ENCODE measurements around the gene KMT5B. TPM values are rescaled to one million over a fixed set of nuclear protein-coding genes. Genes with fewer than 3 reads are reported as not detected.

KMT5B gene
- total RNA-seq, result 10 to 100 TPM; 35.1 to 56.6 (median 48.5) TPM
- total RNA-seq (2013), result 50.2 TPM
- total RNA-seq, result 39.7 to 107 (median 64.1) reads per million in 29 experiments

- ATAC-seq (replicated peaks in 1 of 4), result peak; percentile 11 to 24 (median 15)
- CTCF ChIA-PET, result no interaction called here
These were observed at the start of gene KMT5B for GRCh38 chr11:68213135-68213515. Gene KMT5B (minus strand): TSS chr11:68213296. CDS start chr11:68190076, 23,220 bp downstream.

DNA sequence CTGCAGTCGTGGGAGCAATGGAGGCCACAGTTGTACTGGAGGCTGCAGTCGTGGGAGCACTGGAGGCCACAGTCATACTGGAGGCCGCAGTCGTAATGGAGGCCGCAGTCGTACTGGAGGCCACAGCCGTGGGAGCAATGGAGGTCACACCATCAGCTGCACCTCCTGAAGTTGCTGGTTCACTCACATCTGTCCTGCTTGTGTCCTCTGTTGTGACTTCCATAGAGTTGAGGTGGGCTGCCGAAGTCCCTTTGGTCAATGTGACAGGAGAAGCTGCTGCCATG, 49.4 kb upstream of the KMT5B start:
- H3K36me3 ChIP-seq (ENCODE audit: control insufficient read depth in 2 of 2, extremely low read depth in 1 of 2, insufficient read depth in 1 of 2, low read length in 1 of 2), result peaks cover 16 to 55% of the 10 kb centered on the region in 2 donors
- Mint-ChIP-seq H3K4me3 (no peak overlapping the region), H3K4me1 (peaks cover 3 to 6% (median 5%) of the 10 kb centered on the region in 3 donors), H3K27ac (no peak overlapping the region), H3K9me3 (no peaks in the 10 kb centered on the region), H3K36me3 (peaks cover 38% of the 10 kb centered on the region), H3K27me3 (no peaks in the 10 kb centered on the region)
- CTCF ChIA-PET, result no interaction called here
- no peak overlapping the region for H3K27ac ChIP-seq (ENCODE audit: low read length)
- POLR2A ChIA-PET, result no interaction called here
- no peaks in the 10 kb centered on the region for H3K9me3 ChIP-seq
- WGBS (ENCODE audit: insufficient coverage), result 98% methylated on average over 7 of the region's 8 CpGs
- peaks cover 0 to 4% of the 10 kb centered on the region in 2 experiments for H3K4me1 ChIP-seq (ENCODE audit: control insufficient read depth in 1 of 2, extremely low read depth in 1 of 2, insufficient read depth in 2 of 2, low read length in 2 of 2)
- ATAC-seq (replicated peaks in 1 of 4), result no peak
- peaks cover 0 to 4% of the 10 kb centered on the region in 2 experiments for H3K27me3 ChIP-seq (replicated peaks in 1 of 2; ENCODE audit: control insufficient read depth in 2 of 2, extremely low read depth in 1 of 2, insufficient read depth in 2 of 2, low read length in 1 of 2)
- no peak for DNase-seq
- H3K4me3 ChIP-seq (ENCODE audit: control insufficient read depth in 1 of 2, extremely low read depth in 1 of 2, low read length in 1 of 2), result no peak overlapping the region

More at GRCh38 chr11:68213135-68213515, at the start of gene KMT5B:
- DNase-seq, result peak in 19 of 35 experiments; percentile 24 to 81 (median 36)
- H3K4me3 Mint-ChIP-seq, result peak within 1 kb of the TSS; percentile 88 to 93 (median 88)
- peak within 1 kb of the TSS; percentile 92 to 93 for H3K27ac Mint-ChIP-seq
- H3K4me1 Mint-ChIP-seq, result peaks cover 50 to 57% (median 53%) of the 10 kb centered on the region in 3 donors
- Histone ChIP-seq H3K4me3 (ENCODE audit: control insufficient read depth in 1 of 2, extremely low read depth in 1 of 2, low read length in 1 of 2) (peak within 1 kb of the TSS; percentile 75 to 85), H3K4me1 (ENCODE audit: control insufficient read depth in 1 of 2, extremely low read depth in 1 of 2, insufficient read depth in 2 of 2, low read length in 2 of 2) (peaks cover 23 to 43% of the 10 kb centered on the region in 2 experiments), H3K36me3 (ENCODE audit: control insufficient read depth in 2 of 2, extremely low read depth in 1 of 2, insufficient read depth in 1 of 2, low read length in 1 of 2) (no peaks in the 10 kb centered on the region), H3K27me3 (replicated peaks in 1 of 2; ENCODE audit: control insufficient read depth in 2 of 2, extremely low read depth in 1 of 2, insufficient read depth in 2 of 2, low read length in 1 of 2) (peaks cover 0 to 22% of the 10 kb centered on the region in 2 experiments), H3K9me3 (no peaks in the 10 kb centered on the region), H3K27ac (ENCODE audit: low read length) (peak within 1 kb of the TSS; percentile 61)
- H3K36me3 Mint-ChIP-seq, result no peaks in the 10 kb centered on the region
- WGBS (ENCODE audit: insufficient coverage), result under 1% methylated on average over 56 of the region's 60 CpGs
- no peaks in the 10 kb centered on the region for H3K9me3 Mint-ChIP-seq
- peaks cover 3 to 8% of the 10 kb centered on the region in 2 donors for H3K27me3 Mint-ChIP-seq
- POLR2A ChIA-PET, result no interaction called here

GRCh38 chr11:68261749-68262543, 48.9 kb upstream of the KMT5B start:
- H3K4me3 Mint-ChIP-seq, result no peak overlapping the region
- DNase-seq (no peak), ATAC-seq (replicated peaks in 1 of 4) (no peak)
- no peaks in the 10 kb centered on the region for H3K9me3 ChIP-seq
- peaks cover 16 to 50% of the 10 kb centered on the region in 2 donors for H3K36me3 ChIP-seq (ENCODE audit: control insufficient read depth in 2 of 2, extremely low read depth in 1 of 2, insufficient read depth in 1 of 2, low read length in 1 of 2)
- POLR2A ChIA-PET, result no interaction called here
- CTCF ChIA-PET, result no interaction called here
- peaks cover 0 to 9% of the 10 kb centered on the region in 2 experiments for H3K4me1 ChIP-seq (ENCODE audit: control insufficient read depth in 1 of 2, extremely low read depth in 1 of 2, insufficient read depth in 2 of 2, low read length in 2 of 2)
- H3K4me3 ChIP-seq (ENCODE audit: control insufficient read depth in 1 of 2, extremely low read depth in 1 of 2, low read length in 1 of 2), result no peak overlapping the region
- WGBS (ENCODE audit: insufficient coverage), result 96% methylated on average over 24 of the region's 24 CpGs
- no peak overlapping the region for H3K27ac Mint-ChIP-seq
- peaks cover 32% of the 10 kb centered on the region for H3K36me3 Mint-ChIP-seq
- no peaks in the 10 kb centered on the region for H3K27me3 Mint-ChIP-seq
- peaks cover 5 to 7% (median 5%) of the 10 kb centered on the region in 3 donors for H3K4me1 Mint-ChIP-seq
- H3K27me3 ChIP-seq (replicated peaks in 1 of 2; ENCODE audit: control insufficient read depth in 2 of 2, extremely low read depth in 1 of 2, insufficient read depth in 2 of 2, low read length in 1 of 2), result peaks cover 0 to 9% of the 10 kb centered on the region in 2 experiments
- H3K27ac ChIP-seq (ENCODE audit: low read length), result no peak overlapping the region
- no peaks in the 10 kb centered on the region for H3K9me3 Mint-ChIP-seq

- WGBS (ENCODE audit: insufficient coverage), result 89% methylated on average over 10 of the region's 15 CpGs
- Histone ChIP-seq H3K27me3 (replicated peaks in 1 of 2; ENCODE audit: control insufficient read depth in 2 of 2, extremely low read depth in 1 of 2, insufficient read depth in 2 of 2, low read length in 1 of 2) (peaks cover 0 to 18% of the 10 kb centered on the region in 2 experiments), H3K4me1 (ENCODE audit: control insufficient read depth in 1 of 2, extremely low read depth in 1 of 2, insufficient read depth in 2 of 2, low read length in 2 of 2) (peaks cover 0 to 9% of the 10 kb centered on the region in 2 experiments), H3K36me3 (ENCODE audit: control insufficient read depth in 2 of 2, extremely low read depth in 1 of 2, insufficient read depth in 1 of 2, low read length in 1 of 2) (peaks cover 16 to 41% of the 10 kb centered on the region in 2 donors), H3K9me3 (no peaks in the 10 kb centered on the region), H3K27ac (ENCODE audit: low read length) (no peak overlapping the region), H3K4me3 (ENCODE audit: control insufficient read depth in 1 of 2, extremely low read depth in 1 of 2, low read length in 1 of 2) (no peak overlapping the region)
- peaks cover 5% of the 10 kb centered on the region in 3 donors for H3K4me1 Mint-ChIP-seq
- no peak for DNase-seq
- no peak for ATAC-seq (replicated peaks in 1 of 4)
- POLR2A ChIA-PET, result no interaction called here
- H3K4me3 Mint-ChIP-seq, result no peak overlapping the region
- peaks cover 28% of the 10 kb centered on the region for H3K36me3 Mint-ChIP-seq
- H3K27ac Mint-ChIP-seq, result no peak overlapping the region
- CTCF ChIA-PET, result no interaction called here
- H3K9me3 Mint-ChIP-seq, result no peaks in the 10 kb centered on the region
- peaks cover 0 to 4% of the 10 kb centered on the region in 2 donors for H3K27me3 Mint-ChIP-seq
These were observed 47.9 kb upstream of the KMT5B start for GRCh38 chr11:68261006-68261405.

- Histone ChIP-seq H3K9me3 (no peaks in the 10 kb centered on the region), H3K36me3 (ENCODE audit: control insufficient read depth in 2 of 2, extremely low read depth in 1 of 2, insufficient read depth in 1 of 2, low read length in 1 of 2) (peaks cover 16 to 36% of the 10 kb centered on the region in 2 donors), H3K27me3 (replicated peaks in 1 of 2; ENCODE audit: control insufficient read depth in 2 of 2, extremely low read depth in 1 of 2, insufficient read depth in 2 of 2, low read length in 1 of 2) (peaks cover 0 to 20% of the 10 kb centered on the region in 2 experiments), H3K4me3 (ENCODE audit: control insufficient read depth in 1 of 2, extremely low read depth in 1 of 2, low read length in 1 of 2) (no peak overlapping the region), H3K4me1 (ENCODE audit: control insufficient read depth in 1 of 2, extremely low read depth in 1 of 2, insufficient read depth in 2 of 2, low read length in 2 of 2) (peaks cover 0 to 9% of the 10 kb centered on the region in 2 experiments), H3K27ac (ENCODE audit: low read length) (no peak overlapping the region)
- Mint-ChIP-seq H3K4me3 (no peak overlapping the region), H3K27ac (no peak overlapping the region), H3K4me1 (peaks cover 5% of the 10 kb centered on the region in 3 donors), H3K27me3 (peaks cover 0 to 4% of the 10 kb centered on the region in 2 donors), H3K36me3 (peaks cover 28% of the 10 kb centered on the region), H3K9me3 (no peaks in the 10 kb centered on the region)
- no peak for ATAC-seq (replicated peaks in 1 of 4)
- WGBS (ENCODE audit: insufficient coverage), result 100% methylated on average over 6 of the region's 6 CpGs
- ChIA-PET CTCF (interaction anchor here in 1 of 2 donors (3.9 kb wide), 1 partner anchor 37 kb away, joined by 33 read pairs; no protein-coding TSS in a partner anchor), POLR2A (no interaction called here)
- no peak for DNase-seq
These were observed 47.4 kb upstream of the KMT5B start for GRCh38 chr11:68260484-68260883.

DNA sequence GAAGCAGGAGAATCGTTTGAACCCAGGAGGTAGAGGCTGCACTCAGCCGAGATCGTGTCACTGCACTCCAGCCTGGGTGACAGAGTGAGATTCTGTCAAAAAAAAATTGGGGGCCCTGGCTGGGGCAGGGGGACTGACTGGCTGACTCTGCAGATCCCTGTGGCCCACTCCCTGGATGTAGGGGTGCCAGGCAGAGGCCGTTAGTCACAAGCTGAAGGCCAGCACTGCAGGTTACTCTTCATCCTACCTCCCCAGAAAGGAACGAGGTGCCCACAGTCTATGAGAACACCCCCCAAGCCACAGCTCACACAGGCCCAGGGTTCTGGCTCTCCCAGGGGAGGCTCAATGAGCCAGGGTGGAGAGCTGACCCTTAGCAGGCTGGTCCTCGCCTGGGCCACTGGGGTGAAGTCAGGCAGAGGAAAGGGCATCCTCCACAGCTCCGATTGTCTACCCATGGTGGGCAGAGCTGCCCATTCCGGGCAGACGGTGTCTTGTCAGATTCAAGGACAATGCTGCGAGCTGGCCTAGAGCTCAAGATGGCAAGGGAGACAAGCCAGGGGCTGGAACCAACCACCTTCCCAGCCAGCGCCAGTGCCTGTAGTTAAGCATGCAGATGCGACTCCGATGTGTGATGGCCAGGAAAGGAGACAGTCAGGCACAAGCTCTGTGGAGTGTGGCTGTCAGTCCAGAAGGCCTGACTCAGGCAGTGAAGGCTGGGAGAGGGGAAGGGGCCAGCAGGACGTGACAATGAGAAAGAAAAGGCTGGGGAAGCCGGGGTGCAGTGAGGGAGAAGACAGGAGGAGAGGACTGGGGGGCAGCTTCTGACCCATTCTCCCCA, 46.2 kb upstream of the KMT5B start:
- DNase-seq, result no peak
- ATAC-seq (replicated peaks in 1 of 4), result no peak
- Histone ChIP-seq H3K27ac (ENCODE audit: low read length) (no peak overlapping the region), H3K9me3 (no peaks in the 10 kb centered on the region), H3K27me3 (replicated peaks in 1 of 2; ENCODE audit: control insufficient read depth in 2 of 2, extremely low read depth in 1 of 2, insufficient read depth in 2 of 2, low read length in 1 of 2) (peaks cover 0 to 23% of the 10 kb centered on the region in 2 experiments), H3K4me1 (ENCODE audit: control insufficient read depth in 1 of 2, extremely low read depth in 1 of 2, insufficient read depth in 2 of 2, low read length in 2 of 2) (peaks cover 0 to 9% of the 10 kb centered on the region in 2 experiments), H3K4me3 (ENCODE audit: control insufficient read depth in 1 of 2, extremely low read depth in 1 of 2, low read length in 1 of 2) (no peak overlapping the region), H3K36me3 (ENCODE audit: control insufficient read depth in 2 of 2, extremely low read depth in 1 of 2, insufficient read depth in 1 of 2, low read length in 1 of 2) (peaks cover 16 to 29% of the 10 kb centered on the region in 2 donors)
- no peak overlapping the region for H3K4me3 Mint-ChIP-seq
- CTCF ChIA-PET, result interaction anchor here (0.6 to 3.9 kb wide), 3 partner anchors 38 to 40 kb away, joined by 4 to 33 read pairs (median 29); no protein-coding TSS in a partner anchor
- H3K9me3 Mint-ChIP-seq, result no peaks in the 10 kb centered on the region
- POLR2A ChIA-PET, result no interaction called here
- peaks cover 19% of the 10 kb centered on the region for H3K36me3 Mint-ChIP-seq
- no peak overlapping the region for H3K27ac Mint-ChIP-seq
- H3K4me1 Mint-ChIP-seq, result peaks cover 0 to 5% (median 3%) of the 10 kb centered on the region in 3 donors
- 97% methylated on average over 8 of the region's 15 CpGs for WGBS (ENCODE audit: insufficient coverage)
- H3K27me3 Mint-ChIP-seq, result peaks cover 0 to 4% of the 10 kb centered on the region in 2 donors

All from T-cell (primary cell).